ENCODE results near the gene WDR46. TPM values are rescaled to one million over a fixed set of nuclear protein-coding genes. Genes with fewer than 3 reads are reported as not detected.

WDR46 gene
- total RNA-seq, 1 experiment from 2014 or later, result 99.2 TPM

- no peak overlapping the region for H2BK5ac ChIP-seq (ENCODE audit: insufficient read length, low read length)
- no peak overlapping the region for H2BK20ac ChIP-seq (ENCODE audit: low read depth, low read length, poor library complexity, severe bottlenecking)
- peak overlapping the region in 1 of 3 experiments; percentile 8; a peak in 2 of 7 replicates for H3K27ac Mint-ChIP-seq
- H3K36me3 Mint-ChIP-seq (ENCODE audit: insufficient read depth in 1 of 3, low read depth in 3 of 3), result peaks cover 16 to 46% (median 44%) of the 10 kb centered on the region in 3 experiments
- H3K9me3 Mint-ChIP-seq, result no peaks in the 10 kb centered on the region
- H4K91ac ChIP-seq (ENCODE audit: insufficient read length, low read depth, low read length), result no peak overlapping the region
- no peak overlapping the region for H3K14ac ChIP-seq (ENCODE audit: insufficient read depth, low read length)
- H3K4me1 Mint-ChIP-seq, result peaks cover 13 to 21% of the 10 kb centered on the region in 2 experiments
- H3K4me1 ChIP-seq (ENCODE audit: insufficient read depth, low read length), result no peaks in the 10 kb centered on the region
- no peak overlapping the region for H3K27ac ChIP-seq (ENCODE audit: insufficient read length, low read depth, low read length)
- no CpG with 5 or more reads among the region's 10 CpGs for WGBS (ENCODE audit: extremely low coverage, insufficient read length, low lambda C conversion rate)
- H3K23ac ChIP-seq (ENCODE audit: insufficient read length, low read depth, low read length), result no peak overlapping the region
- no peak overlapping the region for H2BK120ac ChIP-seq (ENCODE audit: low read depth, low read length, poor library complexity, severe bottlenecking)
- peaks cover 25% of the 10 kb centered on the region for H3K23me2 ChIP-seq (ENCODE audit: insufficient read length, low read depth, low read length, poor library complexity, severe bottlenecking)
- no peaks in the 10 kb centered on the region for H3K27me3 ChIP-seq (ENCODE audit: insufficient read depth, low read length)
- no peak for DNase-seq
- H2AFZ ChIP-seq (ENCODE audit: low read length), result no peak overlapping the region
- H2BK15ac ChIP-seq (ENCODE audit: low read depth, low read length), result no peak overlapping the region
- H3K4me3 Mint-ChIP-seq, result peak overlapping the region in 1 of 2 experiments; percentile 41; a peak in 2 of 5 replicates
- H3T11ph ChIP-seq (ENCODE audit: low read length), result no peak overlapping the region
- H3K4me2 ChIP-seq (ENCODE audit: insufficient read depth, insufficient read length, low read length), result no peak overlapping the region
- H3K79me1 ChIP-seq (ENCODE audit: insufficient read depth, low read depth, low read length, poor library complexity, severe bottlenecking), result no peaks in the 10 kb centered on the region
- H4K20me1 ChIP-seq (ENCODE audit: control insufficient read depth, insufficient read depth, insufficient read length), result no peaks in the 10 kb centered on the region
- H3K56ac ChIP-seq (ENCODE audit: insufficient read length, low read depth, low read length), result no peak overlapping the region
- no peak overlapping the region for H2AK5ac ChIP-seq (ENCODE audit: insufficient read length, low read length)
- H2BK12ac ChIP-seq (ENCODE audit: insufficient read length, low read depth, low read length), result no peak overlapping the region
- no peaks in the 10 kb centered on the region for H3K27me3 Mint-ChIP-seq (ENCODE audit: low read depth)
- no peak overlapping the region for H3K9ac ChIP-seq (ENCODE audit: extremely low read depth, insufficient read length, low read length)
- TF ChIP-seq CTCF (conservative IDR thresholded peaks at IDR 0.05), result no peak
- no peak overlapping the region for H3K4ac ChIP-seq (ENCODE audit: low read depth, low read length)
- no peaks in the 10 kb centered on the region for H3K9me3 ChIP-seq (ENCODE audit: control insufficient read depth, low read depth, low read length)
- no peak overlapping the region for H3K18ac ChIP-seq (ENCODE audit: insufficient read length, low read depth, low read length)
- no peak overlapping the region for H4K8ac ChIP-seq (replicated peaks; ENCODE audit: insufficient read length, low read depth, low read length)
- H3K79me2 ChIP-seq (ENCODE audit: insufficient read depth, low read length), result peaks cover 5% of the 10 kb centered on the region; the same call in 1 of the 2 replicates
- no peak overlapping the region for H4K5ac ChIP-seq (ENCODE audit: insufficient read length, low read depth, low read length)
Measured at GRCh38 chr6:33294086-33294823, 5.2 kb upstream of the WDR46 start.

Data from H9 (cell line).